ENCODE measurements around the gene GARS1.
"Not testable (repeated sequence)": the region's sequence is repeated elsewhere in the genome, so short reads cannot be mapped to it uniquely, and the experiment has no call there.

GARS1 gene

GRCh38 chr7:30627026-30627425 lies 32.3 kb downstream of the GARS1 start:
- DNase-seq (ENCODE audit: low read depth) = no peak

GRCh38 chr7:30630986-30631385 lies 36.3 kb downstream of the GARS1 start:
- no peak for DNase-seq (ENCODE audit: low read depth)

GRCh38 chr7:30633223-30633622 lies 38.5 kb downstream of the GARS1 start:
- DNase-seq (ENCODE audit: low read depth) = peak; percentile 14

GRCh38 chr7:30634193-30634626 lies 39.5 kb downstream of the GARS1 start:
- DNase-seq (ENCODE audit: low read depth) = no peak

- no peak for DNase-seq (ENCODE audit: low read depth)
Measured at GRCh38 chr7:30634634-30635201, 40.0 kb downstream of the GARS1 start.

GRCh38 chr7:30635798-30636197 lies 41.1 kb downstream of the GARS1 start:
- no peak for DNase-seq (ENCODE audit: low read depth)

- DNase-seq (ENCODE audit: low read depth) = not testable (repeated sequence)
Measured at GRCh38 chr7:30642322-30642721, 47.6 kb downstream of the GARS1 start.

GRCh38 chr7:30642789-30643188 lies 48.1 kb downstream of the GARS1 start:
- no peak for DNase-seq (ENCODE audit: low read depth)

GRCh38 chr7:30644286-30644955 lies 49.7 kb downstream of the GARS1 start:
- DNase-seq (ENCODE audit: low read depth) = no peak

- DNase-seq (ENCODE audit: low read depth) = no peak
Measured at GRCh38 chr7:30645661-30646060, 51.0 kb downstream of the GARS1 start.

- DNase-seq (ENCODE audit: low read depth) = no peak
Measured at GRCh38 chr7:30646154-30646553, 51.5 kb downstream of the GARS1 start.

- no peak for DNase-seq (ENCODE audit: low read depth)
Measured at GRCh38 chr7:30647589-30648364, 53.1 kb downstream of the GARS1 start.

- no peak for DNase-seq (ENCODE audit: low read depth)
Measured at GRCh38 chr7:30648744-30649540, 54.3 kb downstream of the GARS1 start.

- DNase-seq (ENCODE audit: low read depth) = no peak
Measured at GRCh38 chr7:30649717-30650420, 55.2 kb downstream of the GARS1 start.

GRCh38 chr7:30650421-30650808 lies 55.7 kb downstream of the GARS1 start:
- no peak for DNase-seq (ENCODE audit: low read depth)

GRCh38 chr7:30652132-30652531 lies 57.5 kb downstream of the GARS1 start:
- no peak for DNase-seq (ENCODE audit: low read depth)

- no peak for DNase-seq (ENCODE audit: low read depth)
Measured at GRCh38 chr7:30652698-30653641, 58.3 kb downstream of the GARS1 start.

- no peak for DNase-seq (ENCODE audit: low read depth)
Measured at GRCh38 chr7:30654296-30655090, 59.8 kb downstream of the GARS1 start.

GRCh38 chr7:30655096-30655970 lies 60.7 kb downstream of the GARS1 start:
- DNase-seq (ENCODE audit: low read depth) = no peak
